HG02870 (cell line): ENCODE data around the gene SAFB.

Source experiments
- ATAC-seq: cut with Tn5 transposase; IDR thresholded peaks from one replicate; pipeline ENCODE4 v1.9.1; 2021; ENCODE audit warnings: mild to moderate bottlenecking, moderate library complexity; ENCODE audit not compliant: unreplicated experiment

The SAFB gene

GRCh38 chr19:5624741-5625278, 1.9 kb downstream of the SAFB start:
- ATAC-seq: no peak

DNA sequence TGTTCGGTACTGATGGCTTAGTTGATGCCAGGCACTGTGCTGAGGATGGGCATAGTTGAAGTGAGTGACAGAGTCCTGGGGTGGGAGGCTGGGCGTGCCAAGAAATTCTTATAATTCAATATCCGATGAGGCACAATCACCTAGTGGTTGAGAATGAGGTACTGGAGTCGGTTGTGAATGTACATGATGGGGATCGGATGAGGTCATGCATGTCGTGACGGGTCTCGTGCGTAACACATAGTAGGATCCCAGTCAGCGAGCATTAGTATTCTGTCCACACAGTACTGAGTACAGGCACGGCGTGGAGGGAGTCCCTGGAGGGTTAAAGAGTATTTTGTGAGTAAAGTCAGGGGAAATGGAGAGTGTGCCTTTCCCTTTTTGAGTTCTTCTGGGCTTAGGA, 2.8 kb downstream of the SAFB start:
- ATAC-seq: no peak

GRCh38 chr19:5627395-5627904, 4.6 kb downstream of the SAFB start:
- no peak for ATAC-seq

- no peak for ATAC-seq
These were observed 5.6 kb downstream of the SAFB start for GRCh38 chr19:5628461-5628860.

DNA sequence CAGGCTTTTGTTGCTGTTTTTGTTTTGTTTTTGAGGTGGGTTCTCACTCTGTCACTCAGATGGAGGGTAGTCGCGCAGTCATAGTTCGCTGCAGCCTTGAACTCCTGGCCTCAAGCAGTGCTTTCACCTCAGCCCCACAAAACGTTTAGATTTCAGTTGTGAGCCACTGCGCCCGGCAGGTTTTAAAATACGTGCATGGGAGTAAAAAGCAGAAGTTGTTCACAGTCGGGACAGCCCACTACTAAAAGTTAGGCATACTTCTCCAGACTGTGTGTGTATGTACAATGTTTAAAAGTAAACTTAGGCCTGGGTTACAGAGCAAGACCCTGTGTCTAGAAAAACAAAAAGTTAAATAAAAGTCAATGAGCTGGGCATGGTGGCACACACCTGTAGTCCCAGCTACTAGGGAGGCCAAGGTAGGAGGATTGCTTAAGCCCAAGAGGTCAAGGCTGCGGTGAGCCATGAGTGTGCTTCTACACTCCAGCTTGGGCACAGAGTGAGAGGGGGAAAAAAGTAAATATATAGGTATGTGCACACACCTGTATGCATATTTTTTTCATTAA, 6.1 kb downstream of the SAFB start:
- ATAC-seq: no peak

DNA sequence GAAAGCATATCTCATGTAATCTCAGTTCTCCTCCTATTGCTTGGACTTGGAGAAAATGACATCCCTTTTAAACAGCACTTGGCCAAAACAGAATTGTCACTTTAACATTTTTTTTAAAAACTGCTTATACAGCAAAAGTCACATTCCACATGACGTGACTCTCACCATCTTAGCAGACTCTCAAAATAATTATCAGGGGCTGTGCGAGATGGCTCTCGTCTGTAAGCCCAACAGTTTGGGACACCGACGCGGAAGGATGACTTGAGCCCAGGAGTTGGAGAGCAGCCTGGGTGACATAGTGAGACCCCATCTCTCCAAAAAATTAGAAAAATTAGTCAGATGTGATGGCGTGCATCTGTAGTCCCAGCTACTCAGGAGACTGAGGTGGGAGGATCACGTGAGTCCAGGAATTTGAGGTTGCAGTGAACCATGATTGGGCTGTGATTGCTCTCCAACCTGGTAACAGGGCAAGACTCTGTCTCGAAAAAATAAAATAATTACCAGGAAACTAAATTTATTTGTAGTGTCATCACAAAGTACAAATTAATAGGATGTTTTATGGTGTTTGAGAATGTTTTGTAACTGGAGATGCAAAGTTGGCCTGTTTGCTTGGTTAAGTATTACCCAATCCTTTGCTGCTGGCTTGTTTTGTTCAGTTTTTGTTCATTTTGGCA, 8.8 kb downstream of the SAFB start:
- ATAC-seq: no peak

DNA sequence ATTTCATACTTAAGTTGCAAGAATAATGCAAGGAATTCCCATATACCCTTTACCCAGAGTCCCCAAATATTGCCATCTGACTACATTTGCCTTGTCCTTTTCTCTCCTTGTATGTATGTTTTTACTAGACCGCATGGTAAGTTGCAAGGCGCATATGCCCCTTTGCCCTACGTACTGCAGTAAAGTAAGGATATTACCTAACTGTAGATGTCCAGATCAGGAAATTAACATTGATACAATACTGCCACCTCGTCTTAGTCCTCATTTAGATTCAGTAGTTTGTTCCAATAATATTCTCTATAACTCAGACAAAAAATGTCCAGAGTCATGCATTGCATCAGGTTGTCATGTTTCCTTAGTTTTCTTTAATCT, 9.3 kb downstream of the SAFB start:
- no peak for ATAC-seq

DNA sequence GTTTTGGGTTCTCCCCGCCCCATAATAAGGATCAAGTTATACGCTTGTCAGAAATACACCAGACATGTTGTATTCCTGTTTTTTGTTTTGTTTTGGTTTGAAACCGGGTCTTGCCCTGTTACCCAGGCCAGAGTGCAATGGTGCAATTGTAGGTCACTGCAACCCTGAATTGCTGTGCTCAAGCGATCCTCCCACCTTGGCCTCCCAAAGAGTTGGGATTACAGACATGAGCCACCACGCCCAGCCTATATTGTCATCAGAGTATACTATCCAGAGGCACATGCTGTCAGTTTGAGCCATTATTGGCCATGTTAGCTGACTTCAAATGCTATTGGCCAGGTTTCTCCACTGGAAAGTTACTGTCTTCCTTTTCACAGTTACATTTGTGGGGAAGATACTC, 9.8 kb downstream of the SAFB start:
- no peak for ATAC-seq

DNA sequence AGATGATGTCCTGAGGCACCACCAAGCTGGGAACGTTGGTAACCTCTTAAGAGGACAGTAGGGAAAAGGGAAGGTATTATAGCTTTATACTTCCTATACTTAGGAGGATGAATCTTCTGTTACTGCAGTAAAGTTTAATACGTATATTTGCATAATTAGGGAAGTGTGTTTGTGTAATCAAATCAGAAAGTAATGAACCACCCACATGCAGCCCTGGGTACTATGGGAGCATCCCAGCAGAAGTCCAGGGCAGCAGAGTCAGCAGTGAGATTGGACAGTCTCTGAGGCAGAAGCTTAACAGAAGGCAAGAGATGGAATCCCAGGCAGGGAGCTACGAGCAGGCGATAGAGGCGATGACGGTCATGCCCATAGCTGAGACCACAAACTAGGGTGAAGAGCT, 12.5 kb downstream of the SAFB start:
- no peak for ATAC-seq

DNA sequence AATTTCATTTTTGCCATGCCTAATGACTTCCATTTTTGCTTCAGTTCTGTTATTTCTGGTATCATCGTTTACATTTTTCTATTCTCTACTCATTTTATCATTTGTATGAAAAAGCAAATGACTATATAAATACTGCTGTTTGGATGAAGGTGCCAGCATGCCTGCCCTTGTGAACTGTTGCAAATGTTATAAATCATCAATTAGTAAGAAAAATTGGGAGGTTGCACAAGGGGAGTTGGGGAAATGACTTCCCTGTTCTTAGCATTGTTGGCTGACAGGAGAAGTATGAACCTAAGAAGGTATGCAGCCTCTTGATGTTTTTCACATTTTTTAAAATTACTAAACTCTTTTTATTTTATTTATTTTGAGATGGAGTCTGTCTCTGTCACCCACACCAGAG, 15.1 kb downstream of the SAFB start:
- ATAC-seq: no peak

GRCh38 chr19:5641171-5641570, 18.3 kb downstream of the SAFB start:
- no peak for ATAC-seq

DNA sequence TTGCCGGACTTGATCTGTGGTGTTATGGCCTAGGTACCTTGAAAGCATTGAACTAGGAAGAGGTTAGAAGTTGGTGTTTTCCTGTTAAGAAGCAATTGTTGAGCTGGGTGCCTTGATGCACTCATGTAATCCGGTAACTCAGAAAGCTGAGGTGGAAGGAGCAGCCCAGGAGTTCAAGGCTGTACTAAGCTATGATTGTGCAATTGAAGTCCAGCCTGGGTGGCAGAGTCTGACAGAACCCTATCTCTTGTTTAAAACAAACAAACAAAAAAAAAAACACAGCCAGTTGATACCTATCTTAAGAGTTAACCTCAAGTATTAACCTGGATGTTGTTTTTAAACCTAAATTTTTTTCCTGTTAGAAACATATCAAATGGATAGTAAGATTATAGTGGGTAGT, 19.3 kb downstream of the SAFB start:
- no peak for ATAC-seq

GRCh38 chr19:5643060-5643459, 20.2 kb downstream of the SAFB start:
- no peak for ATAC-seq

GRCh38 chr19:5644037-5644436, 21.2 kb downstream of the SAFB start:
- ATAC-seq: no peak

DNA sequence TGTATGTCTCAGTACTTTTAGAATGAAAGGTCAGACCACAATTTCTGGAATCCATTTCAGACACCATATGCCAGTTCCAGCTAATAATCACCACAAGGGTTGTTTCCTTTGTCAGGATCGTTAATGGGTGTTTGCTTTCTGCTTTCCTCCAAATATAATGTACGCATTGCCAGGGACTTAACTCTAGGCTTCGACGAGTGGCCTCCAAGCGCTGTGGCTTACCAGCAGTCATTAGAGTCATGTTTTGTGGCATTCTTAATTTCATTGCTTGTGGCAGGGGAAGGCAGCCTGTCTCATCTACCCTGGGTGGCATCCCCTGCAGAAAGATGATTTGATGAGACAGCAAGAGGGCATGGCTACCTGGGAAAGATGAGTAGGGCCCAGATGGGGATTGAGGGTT, 22.5 kb downstream of the SAFB start:
- ATAC-seq: no peak

- no peak for ATAC-seq
These were observed 23.8 kb downstream of the SAFB start for GRCh38 chr19:5646703-5647102.

DNA sequence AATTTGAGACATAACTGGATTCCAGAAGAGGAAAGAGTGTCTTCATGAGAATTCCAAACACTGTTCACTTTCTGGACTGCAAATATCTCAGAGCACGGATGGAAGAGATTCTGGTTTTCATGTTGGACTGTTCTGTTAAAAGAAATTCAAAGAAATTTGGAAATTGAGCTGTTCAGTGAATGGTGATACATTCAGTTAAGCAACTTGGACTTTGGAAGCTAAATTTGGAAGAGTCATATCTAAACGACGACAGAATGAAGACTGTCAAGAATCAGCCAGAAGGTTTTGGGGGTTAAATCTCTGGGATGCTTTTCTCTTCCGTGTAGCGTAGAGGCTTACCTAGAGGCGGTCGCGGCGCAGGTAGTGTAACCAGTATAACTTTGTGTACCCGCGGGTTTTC, 25.6 kb downstream of the SAFB start:
- ATAC-seq: no peak

DNA sequence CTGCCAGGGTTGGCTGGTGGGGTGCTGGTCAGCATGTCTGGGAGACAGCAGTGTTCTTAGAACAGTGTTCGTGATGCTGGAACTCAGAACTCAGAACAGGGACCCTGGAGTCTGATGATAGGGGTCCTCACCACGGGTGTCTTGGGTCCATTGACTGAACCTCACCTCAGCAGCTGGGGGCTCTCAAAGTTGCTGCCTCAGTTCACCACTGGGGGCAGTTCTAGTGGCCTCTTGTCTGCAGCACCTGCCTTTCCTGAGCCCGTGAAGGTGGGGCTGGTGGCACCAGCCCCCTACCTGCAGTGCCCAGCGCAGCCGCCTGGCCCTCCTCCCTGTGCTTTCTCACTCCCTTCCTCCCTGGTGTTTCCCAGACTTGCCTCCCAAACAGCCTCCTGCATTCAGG, 28.5 kb downstream of the SAFB start:
- no peak for ATAC-seq

- no peak for ATAC-seq
These were observed 29.4 kb downstream of the SAFB start for GRCh38 chr19:5652261-5652660.

DNA sequence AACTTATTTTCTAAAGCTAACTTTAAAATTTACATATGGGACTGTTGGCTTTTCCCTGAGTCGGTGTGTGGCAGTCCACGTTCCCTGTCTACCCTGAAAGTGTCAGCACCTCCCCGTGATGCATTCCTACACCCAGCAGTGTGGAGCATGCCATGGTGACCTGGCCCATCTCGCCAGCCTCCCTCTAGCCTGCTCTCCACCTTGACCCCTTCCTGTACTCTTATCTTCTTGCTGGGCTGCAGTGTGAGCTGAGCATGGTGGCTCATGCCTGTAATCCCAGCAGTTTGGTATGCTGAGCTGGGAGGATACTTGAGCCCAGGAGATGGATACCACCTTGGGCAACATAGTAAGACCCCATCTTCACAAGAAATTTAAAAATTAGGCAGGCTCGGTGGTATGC, 32.0 kb downstream of the SAFB start:
- no peak for ATAC-seq

- no peak for ATAC-seq
These were observed 32.5 kb downstream of the SAFB start for GRCh38 chr19:5655412-5655811.

DNA sequence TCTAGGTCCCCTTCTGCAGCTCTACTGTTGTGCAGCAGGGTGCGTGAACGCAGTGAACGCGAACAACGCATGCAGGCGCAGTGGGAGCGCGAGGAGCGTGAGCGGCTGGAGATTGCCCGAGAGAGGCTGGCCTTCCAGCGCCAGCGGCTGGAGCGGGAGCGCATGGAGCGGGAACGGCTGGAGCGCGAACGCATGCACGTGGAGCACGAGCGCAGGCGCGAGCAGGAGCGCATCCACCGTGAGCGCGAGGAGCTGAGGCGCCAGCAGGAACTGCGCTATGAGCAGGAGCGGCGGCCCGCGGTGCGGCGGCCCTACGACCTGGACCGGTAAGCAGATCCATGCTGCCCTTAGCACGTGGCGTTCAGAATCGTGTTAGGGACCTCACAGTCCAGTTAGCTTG, 38.6 kb downstream of the SAFB start:
- ATAC-seq: no peak

DNA sequence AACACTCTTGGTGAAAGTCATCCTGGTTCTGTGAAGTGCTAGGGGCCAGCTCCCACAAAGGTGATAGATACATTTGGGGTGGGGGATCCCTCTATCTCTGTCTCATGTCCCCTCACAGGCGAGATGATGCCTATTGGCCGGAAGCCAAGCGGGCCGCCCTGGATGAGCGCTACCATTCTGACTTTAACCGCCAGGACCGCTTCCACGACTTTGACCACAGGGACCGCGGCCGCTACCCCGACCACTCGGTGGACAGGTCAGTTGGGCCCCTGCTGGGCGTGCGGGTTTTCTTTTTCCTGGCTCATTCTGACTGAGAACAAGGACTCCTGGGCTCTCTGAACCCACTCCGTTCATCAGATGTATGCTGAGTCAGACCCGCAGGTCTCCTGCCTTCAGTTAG, 41.0 kb downstream of the SAFB start:
- ATAC-seq: no peak
